ENCODE data around the gene MMD2.
"Not testable (repeated sequence)": the region's sequence is repeated elsewhere in the genome, so short reads cannot be mapped to it uniquely, and the experiment has no call there.

The MMD2 gene

DNA sequence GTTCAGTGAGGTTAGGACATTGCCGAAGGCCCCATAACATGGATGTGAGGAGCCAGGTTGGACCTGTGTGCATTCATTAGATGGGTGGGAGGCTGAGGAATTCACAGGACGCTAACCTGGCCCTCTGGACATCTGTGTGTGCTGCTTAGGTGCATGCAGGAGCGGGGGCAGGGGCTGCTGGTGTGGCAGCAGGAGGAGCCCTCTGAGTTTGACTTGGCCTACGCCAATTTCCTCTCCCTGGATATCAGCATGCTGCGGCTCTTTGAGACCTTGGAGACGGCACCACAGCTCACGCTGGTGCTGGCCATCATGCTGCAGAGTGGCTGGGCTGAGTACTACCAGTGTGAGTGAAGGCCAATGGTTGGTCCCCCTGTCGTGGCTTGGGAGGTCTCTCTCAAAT is 34.5 kb upstream of the MMD2 start:
- Histone ChIP-seq H3K27ac (no peak overlapping the region), H3K36me3 (ENCODE audit: control insufficient read depth, insufficient read depth, low read length) (no peaks in the 10 kb centered on the region)

DNA sequence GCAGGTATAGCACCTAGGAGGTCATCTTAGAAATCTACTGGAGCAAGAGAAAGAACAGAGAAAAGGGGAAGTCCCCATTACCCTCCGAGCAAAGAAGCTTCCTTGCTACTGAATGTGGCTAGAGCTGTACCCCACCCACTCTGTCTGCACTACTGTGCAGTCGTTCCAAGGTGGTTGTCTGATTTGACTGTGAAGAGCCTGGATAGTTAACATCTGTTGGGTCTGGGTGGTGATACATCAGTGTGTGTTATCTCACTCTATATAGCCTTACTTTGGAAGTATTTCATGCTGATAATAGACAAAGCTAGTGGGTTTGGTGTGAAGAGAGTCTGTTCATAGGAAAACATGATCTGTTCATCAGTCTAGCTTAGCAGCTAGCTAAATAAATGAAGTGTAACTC is 23.8 kb upstream of the MMD2 start:
- H3K9me3 ChIP-seq (ENCODE audit: control insufficient read depth, low read length); H3K27ac ChIP-seq; H3K4me1 ChIP-seq; H3K4me3 ChIP-seq (ENCODE audit: low read depth, low read length); H3K9ac ChIP-seq; H3K36me3 ChIP-seq (ENCODE audit: control insufficient read depth, insufficient read depth, low read length); H3K4me2 ChIP-seq (ENCODE audit: low read length); H3K27me3 ChIP-seq (ENCODE audit: control insufficient read depth, insufficient read depth, low read length); H2AFZ ChIP-seq: not testable (repeated sequence)
- peaks cover 14% of the 10 kb centered on the region for H3K79me2 ChIP-seq

More for the DNA sequence above, 34.5 kb upstream of the MMD2 start:
- H3K79me2 ChIP-seq, result no peaks in the 10 kb centered on the region
- no peaks in the 10 kb centered on the region for H3K27me3 ChIP-seq (ENCODE audit: control insufficient read depth, insufficient read depth, low read length)
- no peaks in the 10 kb centered on the region for H3K4me1 ChIP-seq
- H3K9ac ChIP-seq, result no peak overlapping the region
- H3K9me3 ChIP-seq (ENCODE audit: control insufficient read depth, low read length), result no peaks in the 10 kb centered on the region
- H2AFZ ChIP-seq, result no peak overlapping the region
- H3K4me2 ChIP-seq (ENCODE audit: low read length), result no peak overlapping the region
- H3K4me3 ChIP-seq (ENCODE audit: low read depth, low read length), result no peak overlapping the region
- TF ChIP-seq, protein P1, sequence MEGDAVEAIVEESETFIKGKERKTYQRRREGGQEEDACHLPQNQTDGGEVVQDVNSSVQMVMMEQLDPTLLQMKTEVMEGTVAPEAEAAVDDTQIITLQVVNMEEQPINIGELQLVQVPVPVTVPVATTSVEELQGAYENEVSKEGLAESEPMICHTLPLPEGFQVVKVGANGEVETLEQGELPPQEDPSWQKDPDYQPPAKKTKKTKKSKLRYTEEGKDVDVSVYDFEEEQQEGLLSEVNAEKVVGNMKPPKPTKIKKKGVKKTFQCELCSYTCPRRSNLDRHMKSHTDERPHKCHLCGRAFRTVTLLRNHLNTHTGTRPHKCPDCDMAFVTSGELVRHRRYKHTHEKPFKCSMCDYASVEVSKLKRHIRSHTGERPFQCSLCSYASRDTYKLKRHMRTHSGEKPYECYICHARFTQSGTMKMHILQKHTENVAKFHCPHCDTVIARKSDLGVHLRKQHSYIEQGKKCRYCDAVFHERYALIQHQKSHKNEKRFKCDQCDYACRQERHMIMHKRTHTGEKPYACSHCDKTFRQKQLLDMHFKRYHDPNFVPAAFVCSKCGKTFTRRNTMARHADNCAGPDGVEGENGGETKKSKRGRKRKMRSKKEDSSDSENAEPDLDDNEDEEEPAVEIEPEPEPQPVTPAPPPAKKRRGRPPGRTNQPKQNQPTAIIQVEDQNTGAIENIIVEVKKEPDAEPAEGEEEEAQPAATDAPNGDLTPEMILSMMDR (IDR thresholded peaks at IDR 0.05), result no peak

DNA sequence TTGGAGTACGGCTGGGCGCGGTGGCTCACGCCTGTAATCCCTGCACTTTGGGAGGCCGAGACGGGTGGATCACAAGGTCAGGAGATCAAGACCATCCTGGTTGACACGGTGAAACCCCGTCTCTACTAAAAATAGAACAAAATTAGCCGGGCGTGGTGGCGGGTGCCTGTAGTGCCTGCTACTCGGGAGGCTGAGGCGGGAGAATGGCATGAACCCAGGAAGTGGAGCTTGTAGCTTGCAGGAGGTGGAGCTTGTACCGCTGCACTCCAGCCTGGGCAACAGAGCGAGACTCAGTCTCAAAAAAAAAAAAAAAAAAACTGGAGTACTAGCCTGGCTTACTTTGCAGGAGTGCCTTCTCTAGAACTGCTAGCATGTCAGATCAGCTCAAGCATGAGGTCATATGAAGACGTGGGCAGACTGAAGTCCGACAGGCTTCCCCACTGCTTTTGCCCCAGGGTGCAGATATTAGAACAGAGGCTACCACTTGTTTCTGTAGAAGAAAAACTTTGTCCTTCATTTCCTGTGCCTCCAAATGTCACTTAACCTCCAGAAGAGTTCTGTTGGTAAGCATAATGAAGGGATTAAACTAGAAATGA is 22.4 kb upstream of the MMD2 start:
- H3K4me3 ChIP-seq (ENCODE audit: low read depth, low read length); H3K36me3 ChIP-seq (ENCODE audit: control insufficient read depth, insufficient read depth, low read length); H2AFZ ChIP-seq; H3K9me3 ChIP-seq (ENCODE audit: control insufficient read depth, low read length); H3K27ac ChIP-seq; H3K4me2 ChIP-seq (ENCODE audit: low read length); H3K4me1 ChIP-seq; H3K27me3 ChIP-seq (ENCODE audit: control insufficient read depth, insufficient read depth, low read length); H3K9ac ChIP-seq: not testable (repeated sequence)
- peaks cover 24% of the 10 kb centered on the region for H3K79me2 ChIP-seq

DNA sequence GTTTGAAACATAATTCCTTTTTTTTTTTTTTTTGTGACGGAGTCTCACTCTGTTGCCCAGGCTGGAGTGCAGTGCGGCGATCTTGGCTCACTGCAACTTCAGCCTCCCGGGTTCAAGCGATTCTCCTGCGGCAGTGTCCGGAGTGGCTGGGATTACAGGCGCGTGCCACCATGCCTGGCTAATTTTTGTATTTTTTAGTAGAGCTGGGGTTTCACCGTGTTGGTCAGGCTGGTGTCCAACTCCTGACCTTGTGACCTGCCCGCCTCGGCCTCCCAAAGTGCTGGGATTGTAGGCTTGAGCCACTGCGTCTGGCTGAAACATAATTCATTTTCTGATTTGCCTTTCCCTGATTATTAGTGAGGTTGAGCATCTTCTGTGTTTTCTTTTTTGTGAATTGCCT is 16.6 kb upstream of the MMD2 start:
- not testable (repeated sequence) for H3K27me3 ChIP-seq (ENCODE audit: control insufficient read depth, insufficient read depth, low read length); H3K4me2 ChIP-seq (ENCODE audit: low read length); H3K27ac ChIP-seq; H3K4me3 ChIP-seq (ENCODE audit: low read depth, low read length); H2AFZ ChIP-seq; H3K4me1 ChIP-seq; H3K36me3 ChIP-seq (ENCODE audit: control insufficient read depth, insufficient read depth, low read length); H3K9ac ChIP-seq; H3K9me3 ChIP-seq (ENCODE audit: control insufficient read depth, low read length)
- peaks cover 22% of the 10 kb centered on the region for H3K79me2 ChIP-seq

DNA sequence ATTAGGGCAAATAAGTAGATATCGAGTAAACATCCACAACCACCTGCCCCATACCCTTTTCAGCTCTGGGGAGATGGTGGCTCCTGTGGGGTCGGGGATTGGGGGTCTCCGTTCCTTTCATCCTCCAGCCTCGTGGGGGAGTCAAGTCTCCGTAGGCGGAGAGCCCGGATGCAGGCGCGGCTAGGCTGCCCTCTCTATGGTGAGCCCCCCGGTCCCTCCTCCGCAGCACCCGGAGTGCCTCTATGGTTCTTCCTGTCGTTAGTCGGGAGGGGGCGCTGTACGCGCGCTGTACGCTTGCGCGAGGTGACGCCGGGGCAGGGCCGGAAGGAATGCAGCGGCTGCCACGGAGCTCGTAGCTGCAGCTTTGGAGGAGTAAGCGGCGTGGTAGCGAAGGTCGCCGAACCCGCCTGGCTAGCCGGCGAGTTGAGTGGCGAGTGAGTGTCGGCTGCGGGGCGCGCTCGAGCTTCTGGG is 14.8 kb upstream of the MMD2 start:
- Histone ChIP-seq H3K9me3 (ENCODE audit: control insufficient read depth, low read length) (no peaks in the 10 kb centered on the region), H3K4me2 (ENCODE audit: low read length) (peak overlapping the region; percentile 86), H3K9ac (peak overlapping the region; percentile 50), H2AFZ (peak overlapping the region; percentile 79), H3K27me3 (ENCODE audit: control insufficient read depth, insufficient read depth, low read length) (no peaks in the 10 kb centered on the region), H3K27ac (peak overlapping the region; percentile 79), H3K79me2 (peaks cover 22% of the 10 kb centered on the region), H3K36me3 (ENCODE audit: control insufficient read depth, insufficient read depth, low read length) (no peaks in the 10 kb centered on the region), H3K4me1 (peaks cover 2% of the 10 kb centered on the region), H3K4me3 (ENCODE audit: low read depth, low read length) (peak overlapping the region; percentile 70)
- TF ChIP-seq, protein P1 (IDR thresholded peaks at IDR 0.05), result peak; percentile 82

DNA sequence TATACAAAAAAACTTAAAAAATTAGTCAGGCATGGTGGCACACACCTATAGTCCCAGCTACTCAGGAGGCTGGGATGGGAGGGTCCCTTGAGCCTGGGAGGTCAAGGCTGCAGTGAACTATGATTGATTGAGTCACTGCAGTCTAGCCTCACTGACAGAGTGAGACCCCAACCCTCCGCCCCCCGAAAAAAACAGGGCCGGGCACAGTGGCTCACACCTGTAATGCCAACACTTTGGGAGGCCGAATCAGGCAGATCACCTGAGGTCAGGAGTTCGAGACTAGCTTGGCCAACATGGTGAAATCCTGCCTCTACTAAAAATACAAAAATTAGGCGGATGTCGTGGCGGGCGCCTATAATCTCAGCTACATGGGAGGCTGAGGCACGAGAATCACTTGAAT is 13.5 kb upstream of the MMD2 start:
- not testable (repeated sequence) for H3K9me3 ChIP-seq (ENCODE audit: control insufficient read depth, low read length); H3K27ac ChIP-seq; H3K36me3 ChIP-seq (ENCODE audit: control insufficient read depth, insufficient read depth, low read length); H2AFZ ChIP-seq; H3K9ac ChIP-seq; H3K4me2 ChIP-seq (ENCODE audit: low read length); H3K4me1 ChIP-seq; H3K4me3 ChIP-seq (ENCODE audit: low read depth, low read length); H3K27me3 ChIP-seq (ENCODE audit: control insufficient read depth, insufficient read depth, low read length)
- H3K79me2 ChIP-seq, result peaks cover 14% of the 10 kb centered on the region
